IMR-90 (cell line): Measurements from ENCODE around the gene PGS1. TPM values are rescaled to one million over a fixed set of nuclear protein-coding genes. Genes with fewer than 3 reads are reported as not detected.
"Not testable (repeated sequence)": the region's sequence is repeated elsewhere in the genome, so short reads cannot be mapped to it uniquely, and the experiment has no call there.

Experiments used
- ATAC-seq: fragments of 200-7000 bp; cut with Tn5 transposase; 2 replicates; pipeline ENCODE4 v1.9.1; 2020; ENCODE audit warnings: low read depth, mild to moderate bottlenecking, moderate library complexity
- BruUV-seq: library from RNA; stranded (reverse); fragments of 400-500 nt; replicated peaks from 2 replicates; lab custom pipeline; 2021; lab: Mats Ljungman, UMichigan
- CTCF ChIA-PET: fragments of 300-600 bp; formaldehyde crosslinking; extraction: SDS; loops from one replicate; lab custom pipeline; 2021; ENCODE audit warnings: antibody characterized with exemption; lab: Yijun Ruan, JAX
- POLR2A ChIA-PET: fragments of 300-600 bp; sonication (Branson Sonifier 250); formaldehyde crosslinking; loops from one replicate; lab custom pipeline; 2022; ENCODE audit warnings: antibody characterized with exemption; ENCODE audit not compliant: unreplicated experiment; lab: Charles Lee
- DNase-seq: peaks from one replicate; pipeline ENCODE4 v3.0.0; 2013
- H2AFZ ChIP-seq: replicated peaks from 2 replicates; pipeline ENCODE3; 2013; ENCODE audit warnings: low read length, mild to moderate bottlenecking; ENCODE audit not compliant: poor library complexity
- H2AK5ac ChIP-seq: 2 replicates; pipeline ENCODE4 v1.6.1; 2013; ENCODE audit warnings: low read depth, low read length, inconsistent platforms
- H2AK9ac ChIP-seq: replicated peaks from 2 replicates; pipeline ENCODE3; 2013; ENCODE audit warnings: mild to moderate bottlenecking, low read depth, low read length, moderate library complexity; ENCODE audit not compliant: poor library complexity
- H2BK120ac ChIP-seq: 2 replicates; pipeline ENCODE4 v1.6.1; 2013; ENCODE audit warnings: low read depth, low read length, inconsistent platforms
- H2BK15ac ChIP-seq: 3 replicates; pipeline ENCODE4 v1.6.1; 2013; ENCODE audit warnings: low read depth, low read length, inconsistent platforms
- H2BK20ac ChIP-seq: 2 replicates; pipeline ENCODE4 v1.6.1; 2013; ENCODE audit warnings: low read depth, mild to moderate bottlenecking, inconsistent platforms, low read length, moderate library complexity
- H2BK5ac ChIP-seq: 2 replicates; pipeline ENCODE4 v1.6.1; 2013; ENCODE audit warnings: mild to moderate bottlenecking, low read depth, low read length, inconsistent platforms; ENCODE audit not compliant: poor library complexity, severe bottlenecking
- H3K14ac ChIP-seq: replicated peaks from 2 replicates; pipeline ENCODE4 v1.6.1; 2013; ENCODE audit warnings: low read depth, low read length, inconsistent platforms
- H3K18ac ChIP-seq: 2 replicates; pipeline ENCODE4 v1.6.1; 2013; ENCODE audit warnings: low read depth, low read length, control low read depth
- H3K23ac ChIP-seq: 2 replicates; pipeline ENCODE4 v1.6.1; 2013; ENCODE audit warnings: low read depth, low read length, inconsistent platforms
- H3K27ac ChIP-seq: 2 replicates; pipeline ENCODE4 v1.5.1; 2013; ENCODE audit warnings: mild to moderate bottlenecking, control low read depth, low read length; ENCODE audit not compliant: insufficient read depth
- H3K27me3 ChIP-seq: 2 replicates; pipeline ENCODE4 v1.6.1; 2013; ENCODE audit warnings: low read length; ENCODE audit not compliant: control insufficient read depth, insufficient read depth
- H3K36me3 ChIP-seq: 2 replicates; pipeline ENCODE4 v1.6.1; 2013; ENCODE audit warnings: low read length, mixed read lengths; ENCODE audit not compliant: control insufficient read depth, insufficient read depth
- H3K4ac ChIP-seq: 2 replicates; pipeline ENCODE4 v1.6.1; 2013; ENCODE audit warnings: low read depth, low read length, inconsistent platforms
- H3K4me1 ChIP-seq: 2 replicates; pipeline ENCODE4 v1.6.1; 2013; ENCODE audit warnings: low read length, mixed read lengths; ENCODE audit not compliant: control insufficient read depth, insufficient read depth
- H3K4me2 ChIP-seq: 2 replicates; pipeline ENCODE4 v1.6.1; 2013; ENCODE audit warnings: low read depth, mild to moderate bottlenecking, control low read depth, low read length, moderate library complexity
- H3K4me3 ChIP-seq: 2 replicates; pipeline ENCODE4 v1.5.1; 2013; ENCODE audit warnings: low read depth, mild to moderate bottlenecking, control low read depth, low read length, moderate library complexity; ENCODE audit not compliant: insufficient read depth
- H3K56ac ChIP-seq: 2 replicates; pipeline ENCODE4 v1.6.1; 2013; ENCODE audit warnings: low read length, inconsistent platforms; ENCODE audit not compliant: insufficient read depth; ENCODE audit errors: extremely low read depth
- H3K79me1 ChIP-seq, 2 experiments: 2 replicates each; pipeline ENCODE4 v1.6.1; 2013; ENCODE audit warnings: low read length in 2 of 2, inconsistent platforms in 1 of 2, low read depth in 1 of 2
- H3K9ac ChIP-seq: 2 replicates; pipeline ENCODE4 v1.6.1; 2013; ENCODE audit warnings: low read depth, low read length, control low read depth
- H3K9me1 ChIP-seq: 2 replicates; pipeline ENCODE4 v1.6.1; 2013; ENCODE audit warnings: low read length, inconsistent platforms; ENCODE audit not compliant: insufficient read depth
- H3K9me3 ChIP-seq: 2 replicates; pipeline ENCODE4 v1.6.1; 2013; ENCODE audit warnings: low read length; ENCODE audit not compliant: control insufficient read depth, insufficient read depth
- H4K20me1 ChIP-seq: 2 replicates; pipeline ENCODE4 v1.6.1; 2013; ENCODE audit warnings: low read length, inconsistent platforms; ENCODE audit not compliant: insufficient read depth
- H4K5ac ChIP-seq: 2 replicates; pipeline ENCODE4 v1.6.1; 2013; ENCODE audit warnings: mild to moderate bottlenecking, low read depth, low read length, control low read depth
- H4K8ac ChIP-seq, 2 experiments: 2 replicates each; pipeline ENCODE4 v1.6.1; 2013; ENCODE audit warnings: low read depth in 2 of 2, low read length in 2 of 2, control low read depth in 1 of 2, inconsistent platforms in 1 of 2
- H4K91ac ChIP-seq: 2 replicates; pipeline ENCODE4 v1.6.1; 2013; ENCODE audit warnings: low read depth, low read length, inconsistent platforms; ENCODE audit not compliant: insufficient read depth
- WGBS, 2 experiments: methylation state at CpG; one replicate each; pipeline versions ENCODE4 v1.1.5 to v1.1.7; 2013; ENCODE audit warnings: missing lambda C conversion rate in 2 of 2; ENCODE audit not compliant: insufficient read length in 1 of 2; ENCODE audit errors: extremely low coverage in 2 of 2; 5-methylcytosine and 5-hydroxymethylcytosine counted together
- dilution Hi-C: fragments of 300-500 bp; cut with HindIII; formaldehyde crosslinking; loops from one replicate; pipeline ENCODE4 v1.14.3; 2018; ENCODE audit warnings: low sequenced_read_pairs; ENCODE audit not compliant: unreplicated experiment
- in situ Hi-C: fragments of 300-500 bp; cut with MboI; formaldehyde crosslinking; loops from 3 replicates; pipeline ENCODE4 v1.14.3; 2019; ENCODE audit warnings: low sequenced_read_pairs, inconsistent platforms, mixed read lengths
- intact Hi-C: fragments of 100-400 bp; cut with micrococcal nuclease; formaldehyde crosslinking; loops from 2 replicates; pipeline ENCODE4 v1.10.0; 2022
- polyA plus RNA-seq, 3 experiments: library from polyadenylated mRNA; depleted of rRNA; stranded (reverse); fragments of >200 nt; gene quantifications; 2 replicates each; pipeline ENCODE4 v1.2.3, GENCODE V29; 2012; ENCODE audit warnings: low replicate concordance in 1 of 3
- total RNA-seq: library from RNA; depleted of rRNA; stranded (reverse); fragments of >200 nt; gene quantifications from 2 replicates; pipeline ENCODE4 v1.2.3, GENCODE V29; 2012

The PGS1 gene
- total and polyA plus RNA-seq, 2 of the 4 experiments (the other 2 are of a cell fraction): 18.5 to 43.2 TPM

GRCh38 chr17:78331355-78331754 is 47.1 kb upstream of the PGS1 start:
- H4K5ac ChIP-seq, in situ Hi-C loops, H3K27me3 ChIP-seq, H2AK9ac ChIP-seq, H2BK15ac ChIP-seq, H3K14ac ChIP-seq, H3K27ac ChIP-seq, H2AFZ ChIP-seq, H4K20me1 ChIP-seq, H3K23ac ChIP-seq, H3K4me3 ChIP-seq, BruUV-seq, DNase-seq, H3K9ac ChIP-seq, H3K9me3 ChIP-seq, H3K79me1 ChIP-seq, dilution Hi-C loops, H3K18ac ChIP-seq, ATAC-seq, H3K56ac ChIP-seq, H3K36me3 ChIP-seq, H3K4me2 ChIP-seq, POLR2A ChIA-PET, H2BK5ac ChIP-seq: not testable (repeated sequence)
- Histone ChIP-seq H4K91ac (peak overlapping the region; percentile 40; the same call in 1 of the 2 replicates), H2AK5ac (peak overlapping the region; percentile 96; the same call in 1 of the 2 replicates), H3K4ac (peak overlapping the region; percentile 81), H3K4me1 (peaks cover 27% of the 10 kb centered on the region), H2BK120ac (peak overlapping the region; percentile 86; the same call in 1 of the 2 replicates), H2BK20ac (peak overlapping the region; percentile 65), H3K9me1 (peaks cover 22% of the 10 kb centered on the region), H4K8ac (peak overlapping the region in 1 of 2 experiments; percentile 22; a peak in 1 of 4 replicates)
- 100% methylated on average over 3 of the region's 12 CpGs; no CpG with 5 or more reads in 1 of the 2 experiments for WGBS, 2 experiments
- intact Hi-C loops: loop anchor here (2.0 kb wide), 1 partner anchor 19 kb away; no protein-coding TSS in a partner anchor
- CTCF ChIA-PET: interaction anchor here (0.7 kb wide), 1 partner anchor 43 kb away, joined by 3 read pairs; no protein-coding TSS in a partner anchor
